ENCODE data around the gene OAF.

DNA sequence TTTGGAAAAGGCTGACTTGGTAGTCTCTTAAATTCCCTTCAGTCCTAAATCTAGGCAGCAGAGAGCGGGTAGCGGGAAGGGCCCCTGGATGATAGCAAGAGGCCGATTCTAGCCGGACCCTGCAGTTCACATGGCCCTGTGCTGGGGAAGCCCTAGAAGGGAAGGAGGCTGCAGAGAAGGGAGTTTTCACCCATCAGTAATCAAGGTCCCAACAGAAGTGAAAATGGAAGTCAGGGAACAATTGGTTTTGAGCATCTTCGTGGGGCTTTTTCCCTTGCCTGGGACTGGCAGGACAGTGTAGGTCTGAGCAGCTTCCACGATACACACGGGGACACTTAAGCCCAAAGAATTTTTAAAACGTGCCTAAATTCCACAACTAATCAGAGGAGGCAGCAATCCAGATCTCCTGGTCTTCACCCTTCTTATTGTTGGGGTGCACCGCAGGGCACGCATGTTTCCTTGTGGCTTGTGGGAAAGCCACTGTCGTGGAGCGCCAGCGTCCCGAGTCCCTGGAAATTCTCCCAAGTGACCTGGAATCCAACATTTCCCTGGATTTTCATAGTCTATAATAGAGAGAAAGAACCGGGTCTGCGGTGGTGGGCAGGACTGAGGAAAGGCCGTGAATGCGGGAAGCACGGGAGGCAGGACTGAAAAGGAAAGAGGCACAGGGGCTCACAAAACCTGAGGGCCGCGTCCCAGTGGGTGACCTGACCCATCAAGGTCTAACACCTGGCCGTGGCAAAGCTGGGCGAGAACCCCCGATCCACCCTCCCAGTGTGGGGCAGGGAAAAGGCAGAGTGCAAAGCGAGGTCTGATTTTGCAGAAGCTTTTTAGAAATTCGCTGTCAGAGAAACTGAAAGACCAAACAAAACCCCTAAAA is 846 bp upstream of the OAF start:
- no peak for TF ChIP-seq CTCF (IDR thresholded peaks at IDR 0.05)
- TF ChIP-seq EP300 (IDR thresholded peaks at IDR 0.05), result no peak
- no peak for TF ChIP-seq POLR2A (IDR thresholded peaks at IDR 0.05)
